HEK293 (cell line): ENCODE results near the gene ATP2C1.

Experiments
- SP7 ChIP-seq: fragments of 450-650 bp; formaldehyde crosslinking; IDR thresholded peaks from 2 replicates; pipeline ENCODE4 v1.5.1; 2016; ENCODE audit warnings: missing biosample characterization, missing genetic modification characterization
- YY1 ChIP-seq: fragments of 450-650 bp; formaldehyde crosslinking; IDR thresholded peaks from 2 replicates; pipeline ENCODE4 v1.5.1; 2018; ENCODE audit warnings: missing biosample characterization, missing genetic modification characterization
- ZNF140 ChIP-seq: fragments of 450-650 bp; formaldehyde crosslinking; IDR thresholded peaks from 2 replicates; pipeline ENCODE4 v1.5.1; 2016; ENCODE audit warnings: missing biosample characterization, missing genetic modification characterization
- ZNF184 ChIP-seq: fragments of 450-650 bp; IDR thresholded peaks from 2 replicates; pipeline ENCODE4 v1.5.1; 2018; ENCODE audit warnings: missing biosample characterization, mild to moderate bottlenecking, missing genetic modification characterization
- TF ChIP-seq, protein P1 (sequence below): fragments of 450-650 bp; formaldehyde crosslinking; IDR thresholded peaks from 2 replicates; pipeline ENCODE4 v1.5.0; 2017; ENCODE audit warnings: missing biosample characterization, missing genetic modification characterization, borderline replicate concordance
- TF ChIP-seq, protein P2 (sequence below): IDR thresholded peaks from 2 replicates; pipeline ENCODE4 v1.6.1; 2011; ENCODE audit warnings: mild to moderate bottlenecking, low read depth, low read length, borderline replicate concordance
- TF ChIP-seq, protein P3 (sequence below): fragments of 450-650 bp; formaldehyde crosslinking; IDR thresholded peaks from 2 replicates; pipeline ENCODE4 v1.5.1; 2016; ENCODE audit warnings: missing biosample characterization, missing genetic modification characterization
- TF ChIP-seq, protein P4 (sequence below): fragments of 450-650 bp; formaldehyde crosslinking; conservative IDR thresholded peaks from 2 replicates; pipeline ENCODE4 v1.5.1; 2016; ENCODE audit warnings: low read depth, missing biosample characterization, missing genetic modification characterization
- TF ChIP-seq, protein P5 (sequence below): fragments of 450-650 bp; formaldehyde crosslinking; IDR thresholded peaks from 2 replicates; pipeline ENCODE4 v1.5.1; 2016; ENCODE audit warnings: missing biosample characterization, missing genetic modification characterization
- TF ChIP-seq, protein P6 (sequence below): fragments of 450-650 bp; formaldehyde crosslinking; IDR thresholded peaks from 2 replicates; pipeline ENCODE4 v1.5.1; 2016; ENCODE audit warnings: missing biosample characterization, missing genetic modification characterization
- TF ChIP-seq, protein P7 (sequence below): fragments of 450-650 bp; formaldehyde crosslinking; IDR thresholded peaks from 2 replicates; pipeline ENCODE4 v1.5.1; 2017; ENCODE audit warnings: missing biosample characterization, mild to moderate bottlenecking, missing genetic modification characterization, moderate library complexity
- TF ChIP-seq, protein P8 (sequence below): fragments of 450-650 bp; formaldehyde crosslinking; IDR thresholded peaks from 2 replicates; pipeline ENCODE4 v1.5.1; 2016; ENCODE audit warnings: missing biosample characterization, missing genetic modification characterization

DNA sequence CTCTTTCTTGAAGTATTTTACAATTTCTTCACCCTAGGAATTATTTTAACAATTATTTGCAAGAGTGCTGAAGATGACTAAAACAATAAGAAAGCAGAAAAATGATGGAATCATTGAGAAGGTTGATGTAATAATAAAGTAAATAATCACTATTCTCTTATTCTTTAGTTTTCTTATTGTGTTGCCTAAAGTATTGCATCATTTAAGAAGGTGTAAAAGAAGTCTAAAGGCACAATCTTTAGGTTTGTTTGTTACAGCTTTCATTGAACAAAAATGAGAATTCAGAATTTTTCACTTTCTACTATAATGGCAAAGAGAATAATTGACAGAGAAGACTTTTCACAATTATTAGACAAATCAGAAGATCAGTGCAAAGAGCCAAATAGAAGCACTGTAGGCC, 67.6 kb downstream of the ATP2C1 start:
- TF ChIP-seq, protein P1, sequence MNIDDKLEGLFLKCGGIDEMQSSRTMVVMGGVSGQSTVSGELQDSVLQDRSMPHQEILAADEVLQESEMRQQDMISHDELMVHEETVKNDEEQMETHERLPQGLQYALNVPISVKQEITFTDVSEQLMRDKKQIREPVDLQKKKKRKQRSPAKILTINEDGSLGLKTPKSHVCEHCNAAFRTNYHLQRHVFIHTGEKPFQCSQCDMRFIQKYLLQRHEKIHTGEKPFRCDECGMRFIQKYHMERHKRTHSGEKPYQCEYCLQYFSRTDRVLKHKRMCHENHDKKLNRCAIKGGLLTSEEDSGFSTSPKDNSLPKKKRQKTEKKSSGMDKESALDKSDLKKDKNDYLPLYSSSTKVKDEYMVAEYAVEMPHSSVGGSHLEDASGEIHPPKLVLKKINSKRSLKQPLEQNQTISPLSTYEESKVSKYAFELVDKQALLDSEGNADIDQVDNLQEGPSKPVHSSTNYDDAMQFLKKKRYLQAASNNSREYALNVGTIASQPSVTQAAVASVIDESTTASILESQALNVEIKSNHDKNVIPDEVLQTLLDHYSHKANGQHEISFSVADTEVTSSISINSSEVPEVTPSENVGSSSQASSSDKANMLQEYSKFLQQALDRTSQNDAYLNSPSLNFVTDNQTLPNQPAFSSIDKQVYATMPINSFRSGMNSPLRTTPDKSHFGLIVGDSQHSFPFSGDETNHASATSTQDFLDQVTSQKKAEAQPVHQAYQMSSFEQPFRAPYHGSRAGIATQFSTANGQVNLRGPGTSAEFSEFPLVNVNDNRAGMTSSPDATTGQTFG (tag by site-specific recombination) = no peak
- TF ChIP-seq, protein P2, sequence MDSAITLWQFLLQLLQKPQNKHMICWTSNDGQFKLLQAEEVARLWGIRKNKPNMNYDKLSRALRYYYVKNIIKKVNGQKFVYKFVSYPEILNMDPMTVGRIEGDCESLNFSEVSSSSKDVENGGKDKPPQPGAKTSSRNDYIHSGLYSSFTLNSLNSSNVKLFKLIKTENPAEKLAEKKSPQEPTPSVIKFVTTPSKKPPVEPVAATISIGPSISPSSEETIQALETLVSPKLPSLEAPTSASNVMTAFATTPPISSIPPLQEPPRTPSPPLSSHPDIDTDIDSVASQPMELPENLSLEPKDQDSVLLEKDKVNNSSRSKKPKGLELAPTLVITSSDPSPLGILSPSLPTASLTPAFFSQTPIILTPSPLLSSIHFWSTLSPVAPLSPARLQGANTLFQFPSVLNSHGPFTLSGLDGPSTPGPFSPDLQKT = no peak
- TF ChIP-seq, protein P3, sequence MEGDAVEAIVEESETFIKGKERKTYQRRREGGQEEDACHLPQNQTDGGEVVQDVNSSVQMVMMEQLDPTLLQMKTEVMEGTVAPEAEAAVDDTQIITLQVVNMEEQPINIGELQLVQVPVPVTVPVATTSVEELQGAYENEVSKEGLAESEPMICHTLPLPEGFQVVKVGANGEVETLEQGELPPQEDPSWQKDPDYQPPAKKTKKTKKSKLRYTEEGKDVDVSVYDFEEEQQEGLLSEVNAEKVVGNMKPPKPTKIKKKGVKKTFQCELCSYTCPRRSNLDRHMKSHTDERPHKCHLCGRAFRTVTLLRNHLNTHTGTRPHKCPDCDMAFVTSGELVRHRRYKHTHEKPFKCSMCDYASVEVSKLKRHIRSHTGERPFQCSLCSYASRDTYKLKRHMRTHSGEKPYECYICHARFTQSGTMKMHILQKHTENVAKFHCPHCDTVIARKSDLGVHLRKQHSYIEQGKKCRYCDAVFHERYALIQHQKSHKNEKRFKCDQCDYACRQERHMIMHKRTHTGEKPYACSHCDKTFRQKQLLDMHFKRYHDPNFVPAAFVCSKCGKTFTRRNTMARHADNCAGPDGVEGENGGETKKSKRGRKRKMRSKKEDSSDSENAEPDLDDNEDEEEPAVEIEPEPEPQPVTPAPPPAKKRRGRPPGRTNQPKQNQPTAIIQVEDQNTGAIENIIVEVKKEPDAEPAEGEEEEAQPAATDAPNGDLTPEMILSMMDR (tag by site-specific recombination) = no peak
- TF ChIP-seq, protein P4, sequence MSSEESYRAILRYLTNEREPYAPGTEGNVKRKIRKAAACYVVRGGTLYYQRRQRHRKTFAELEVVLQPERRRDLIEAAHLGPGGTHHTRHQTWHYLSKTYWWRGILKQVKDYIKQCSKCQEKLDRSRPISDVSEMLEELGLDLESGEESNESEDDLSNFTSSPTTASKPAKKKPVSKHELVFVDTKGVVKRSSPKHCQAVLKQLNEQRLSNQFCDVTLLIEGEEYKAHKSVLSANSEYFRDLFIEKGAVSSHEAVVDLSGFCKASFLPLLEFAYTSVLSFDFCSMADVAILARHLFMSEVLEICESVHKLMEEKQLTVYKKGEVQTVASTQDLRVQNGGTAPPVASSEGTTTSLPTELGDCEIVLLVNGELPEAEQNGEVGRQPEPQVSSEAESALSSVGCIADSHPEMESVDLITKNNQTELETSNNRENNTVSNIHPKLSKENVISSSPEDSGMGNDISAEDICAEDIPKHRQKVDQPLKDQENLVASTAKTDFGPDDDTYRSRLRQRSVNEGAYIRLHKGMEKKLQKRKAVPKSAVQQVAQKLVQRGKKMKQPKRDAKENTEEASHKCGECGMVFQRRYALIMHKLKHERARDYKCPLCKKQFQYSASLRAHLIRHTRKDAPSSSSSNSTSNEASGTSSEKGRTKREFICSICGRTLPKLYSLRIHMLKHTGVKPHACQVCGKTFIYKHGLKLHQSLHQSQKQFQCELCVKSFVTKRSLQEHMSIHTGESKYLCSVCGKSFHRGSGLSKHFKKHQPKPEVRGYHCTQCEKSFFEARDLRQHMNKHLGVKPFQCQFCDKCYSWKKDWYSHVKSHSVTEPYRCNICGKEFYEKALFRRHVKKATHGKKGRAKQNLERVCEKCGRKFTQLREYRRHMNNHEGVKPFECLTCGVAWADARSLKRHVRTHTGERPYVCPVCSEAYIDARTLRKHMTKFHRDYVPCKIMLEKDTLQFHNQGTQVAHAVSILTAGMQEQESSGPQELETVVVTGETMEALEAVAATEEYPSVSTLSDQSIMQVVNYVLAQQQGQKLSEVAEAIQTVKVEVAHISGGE (tag by site-specific recombination) = no peak
- TF ChIP-seq ZNF184 (no peak), YY1 (tag by site-specific recombination) (no peak), ZNF140 (tag by site-specific recombination) (no peak), SP7 (tag by site-specific recombination) (no peak)
- TF ChIP-seq, protein P5, sequence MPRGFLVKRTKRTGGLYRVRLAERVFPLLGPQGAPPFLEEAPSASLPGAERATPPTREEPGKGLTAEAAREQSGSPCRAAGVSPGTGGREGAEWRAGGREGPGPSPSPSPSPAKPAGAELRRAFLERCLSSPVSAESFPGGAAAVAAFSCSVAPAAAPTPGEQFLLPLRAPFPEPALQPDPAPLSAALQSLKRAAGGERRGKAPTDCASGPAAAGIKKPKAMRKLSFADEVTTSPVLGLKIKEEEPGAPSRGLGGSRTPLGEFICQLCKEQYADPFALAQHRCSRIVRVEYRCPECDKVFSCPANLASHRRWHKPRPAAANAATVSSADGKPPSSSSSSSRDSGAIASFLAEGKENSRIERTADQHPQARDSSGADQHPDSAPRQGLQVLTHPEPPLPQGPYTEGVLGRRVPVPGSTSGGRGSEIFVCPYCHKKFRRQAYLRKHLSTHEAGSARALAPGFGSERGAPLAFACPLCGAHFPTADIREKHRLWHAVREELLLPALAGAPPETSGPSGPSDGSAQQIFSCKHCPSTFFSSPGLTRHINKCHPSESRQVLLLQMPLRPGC = no peak
- TF ChIP-seq, protein P6, sequence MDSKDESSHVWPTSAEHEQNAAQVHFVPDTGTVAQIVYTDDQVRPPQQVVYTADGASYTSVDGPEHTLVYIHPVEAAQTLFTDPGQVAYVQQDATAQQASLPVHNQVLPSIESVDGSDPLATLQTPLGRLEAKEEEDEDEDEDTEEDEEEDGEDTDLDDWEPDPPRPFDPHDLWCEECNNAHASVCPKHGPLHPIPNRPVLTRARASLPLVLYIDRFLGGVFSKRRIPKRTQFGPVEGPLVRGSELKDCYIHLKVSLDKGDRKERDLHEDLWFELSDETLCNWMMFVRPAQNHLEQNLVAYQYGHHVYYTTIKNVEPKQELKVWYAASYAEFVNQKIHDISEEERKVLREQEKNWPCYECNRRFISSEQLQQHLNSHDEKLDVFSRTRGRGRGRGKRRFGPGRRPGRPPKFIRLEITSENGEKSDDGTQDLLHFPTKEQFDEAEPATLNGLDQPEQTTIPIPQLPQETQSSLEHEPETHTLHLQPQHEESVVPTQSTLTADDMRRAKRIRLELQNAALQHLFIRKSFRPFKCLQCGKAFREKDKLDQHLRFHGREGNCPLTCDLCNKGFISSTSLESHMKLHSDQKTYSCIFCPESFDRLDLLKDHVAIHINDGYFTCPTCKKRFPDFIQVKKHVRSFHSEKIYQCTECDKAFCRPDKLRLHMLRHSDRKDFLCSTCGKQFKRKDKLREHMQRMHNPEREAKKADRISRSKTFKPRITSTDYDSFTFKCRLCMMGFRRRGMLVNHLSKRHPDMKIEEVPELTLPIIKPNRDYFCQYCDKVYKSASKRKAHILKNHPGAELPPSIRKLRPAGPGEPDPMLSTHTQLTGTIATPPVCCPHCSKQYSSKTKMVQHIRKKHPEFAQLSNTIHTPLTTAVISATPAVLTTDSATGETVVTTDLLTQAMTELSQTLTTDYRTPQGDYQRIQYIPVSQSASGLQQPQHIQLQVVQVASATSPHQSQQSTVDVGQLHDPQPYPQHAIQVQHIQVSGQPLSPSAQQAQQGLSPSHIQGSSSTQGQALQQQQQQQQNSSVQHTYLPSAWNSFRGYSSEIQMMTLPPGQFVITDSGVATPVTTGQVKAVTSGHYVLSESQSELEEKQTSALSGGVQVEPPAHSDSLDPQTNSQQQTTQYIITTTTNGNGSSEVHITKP = no peak
- TF ChIP-seq, protein P7, sequence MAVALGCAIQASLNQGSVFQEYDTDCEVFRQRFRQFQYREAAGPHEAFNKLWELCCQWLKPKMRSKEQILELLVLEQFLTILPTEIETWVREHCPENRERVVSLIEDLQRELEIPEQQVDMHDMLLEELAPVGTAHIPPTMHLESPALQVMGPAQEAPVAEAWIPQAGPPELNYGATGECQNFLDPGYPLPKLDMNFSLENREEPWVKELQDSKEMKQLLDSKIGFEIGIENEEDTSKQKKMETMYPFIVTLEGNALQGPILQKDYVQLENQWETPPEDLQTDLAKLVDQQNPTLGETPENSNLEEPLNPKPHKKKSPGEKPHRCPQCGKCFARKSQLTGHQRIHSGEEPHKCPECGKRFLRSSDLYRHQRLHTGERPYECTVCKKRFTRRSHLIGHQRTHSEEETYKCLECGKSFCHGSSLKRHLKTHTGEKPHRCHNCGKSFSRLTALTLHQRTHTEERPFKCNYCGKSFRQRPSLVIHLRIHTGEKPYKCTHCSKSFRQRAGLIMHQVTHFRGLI (tag by site-specific recombination) = no peak
- TF ChIP-seq, protein P8, sequence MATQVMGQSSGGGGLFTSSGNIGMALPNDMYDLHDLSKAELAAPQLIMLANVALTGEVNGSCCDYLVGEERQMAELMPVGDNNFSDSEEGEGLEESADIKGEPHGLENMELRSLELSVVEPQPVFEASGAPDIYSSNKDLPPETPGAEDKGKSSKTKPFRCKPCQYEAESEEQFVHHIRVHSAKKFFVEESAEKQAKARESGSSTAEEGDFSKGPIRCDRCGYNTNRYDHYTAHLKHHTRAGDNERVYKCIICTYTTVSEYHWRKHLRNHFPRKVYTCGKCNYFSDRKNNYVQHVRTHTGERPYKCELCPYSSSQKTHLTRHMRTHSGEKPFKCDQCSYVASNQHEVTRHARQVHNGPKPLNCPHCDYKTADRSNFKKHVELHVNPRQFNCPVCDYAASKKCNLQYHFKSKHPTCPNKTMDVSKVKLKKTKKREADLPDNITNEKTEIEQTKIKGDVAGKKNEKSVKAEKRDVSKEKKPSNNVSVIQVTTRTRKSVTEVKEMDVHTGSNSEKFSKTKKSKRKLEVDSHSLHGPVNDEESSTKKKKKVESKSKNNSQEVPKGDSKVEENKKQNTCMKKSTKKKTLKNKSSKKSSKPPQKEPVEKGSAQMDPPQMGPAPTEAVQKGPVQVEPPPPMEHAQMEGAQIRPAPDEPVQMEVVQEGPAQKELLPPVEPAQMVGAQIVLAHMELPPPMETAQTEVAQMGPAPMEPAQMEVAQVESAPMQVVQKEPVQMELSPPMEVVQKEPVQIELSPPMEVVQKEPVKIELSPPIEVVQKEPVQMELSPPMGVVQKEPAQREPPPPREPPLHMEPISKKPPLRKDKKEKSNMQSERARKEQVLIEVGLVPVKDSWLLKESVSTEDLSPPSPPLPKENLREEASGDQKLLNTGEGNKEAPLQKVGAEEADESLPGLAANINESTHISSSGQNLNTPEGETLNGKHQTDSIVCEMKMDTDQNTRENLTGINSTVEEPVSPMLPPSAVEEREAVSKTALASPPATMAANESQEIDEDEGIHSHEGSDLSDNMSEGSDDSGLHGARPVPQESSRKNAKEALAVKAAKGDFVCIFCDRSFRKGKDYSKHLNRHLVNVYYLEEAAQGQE = no peak
